Kasumi-1 (cell line): ENCODE results near the gene FLNC.

Experiments
- DNase-seq, 2 experiments: peaks; one replicate each; lab custom pipeline; 2025; lab: John Stamatoyannopoulos, UW

FLNC gene

GRCh38 chr7:128877756-128878120, 47.5 kb downstream of the FLNC start:
- DNase-seq = no peak

- no peak for DNase-seq
Observed at GRCh38 chr7:128878226-128879105, 48.3 kb downstream of the FLNC start.

DNA sequence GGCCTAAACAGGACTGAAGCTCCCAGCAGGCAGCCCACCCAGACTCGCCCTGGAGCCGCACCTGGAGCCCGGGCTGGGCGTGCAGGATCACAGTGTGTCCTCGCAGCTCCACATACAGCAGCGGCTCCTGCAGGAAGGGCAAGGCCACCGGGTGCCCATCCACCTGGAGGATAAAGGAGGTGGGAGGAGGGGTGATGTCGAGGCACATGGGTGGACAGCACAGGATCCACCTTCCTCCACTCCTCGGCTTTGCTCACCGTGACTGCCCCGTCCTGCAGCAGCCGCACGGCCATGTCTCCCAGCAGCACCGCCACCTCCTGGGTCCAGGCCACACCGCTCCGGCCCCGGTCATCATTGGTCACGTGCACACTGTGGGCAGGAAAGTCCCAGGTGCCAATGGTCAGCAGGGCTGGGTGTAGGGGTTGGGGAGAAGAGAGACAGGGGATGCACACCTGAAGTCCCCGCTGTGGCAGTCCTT, 49.3 kb downstream of the FLNC start:
- DNase-seq = no peak

GRCh38 chr7:128879939-128880746, 49.9 kb downstream of the FLNC start:
- DNase-seq = peak; percentile 31 to 58

DNA sequence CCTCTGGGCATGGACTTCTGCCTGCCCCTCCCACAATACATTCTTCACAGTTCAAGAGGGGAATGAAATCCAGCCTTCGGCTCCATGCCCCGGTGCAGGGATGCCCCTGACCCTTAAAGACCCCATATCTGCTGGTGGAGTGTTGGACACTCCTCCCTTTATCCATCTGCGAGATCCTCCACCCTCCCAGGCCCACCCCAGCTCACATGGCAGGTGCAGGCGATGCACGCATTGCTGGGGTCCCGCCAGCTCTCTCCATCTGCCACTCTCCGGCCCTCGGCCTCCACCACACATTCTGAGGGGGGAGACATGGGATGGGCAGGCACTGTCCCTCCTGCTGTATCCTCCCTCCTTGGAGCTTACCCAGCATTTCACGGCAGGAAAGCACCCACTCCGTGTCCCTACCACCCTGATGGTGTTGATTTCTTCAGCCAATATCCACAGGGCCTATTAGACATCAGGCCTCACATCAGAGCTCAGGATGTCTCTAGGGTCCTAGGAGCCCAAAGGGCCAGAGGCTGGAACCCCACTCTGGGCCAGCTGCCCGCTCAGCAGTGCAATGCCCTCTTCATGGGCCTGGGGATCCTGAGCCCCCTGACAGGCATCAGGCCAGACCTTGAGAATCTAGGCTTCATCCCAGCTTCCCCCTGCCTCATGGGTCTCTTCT, 50.7 kb downstream of the FLNC start:
- DNase-seq = no peak

GRCh38 chr7:128881458-128882125, 51.4 kb downstream of the FLNC start:
- no peak for DNase-seq

DNA sequence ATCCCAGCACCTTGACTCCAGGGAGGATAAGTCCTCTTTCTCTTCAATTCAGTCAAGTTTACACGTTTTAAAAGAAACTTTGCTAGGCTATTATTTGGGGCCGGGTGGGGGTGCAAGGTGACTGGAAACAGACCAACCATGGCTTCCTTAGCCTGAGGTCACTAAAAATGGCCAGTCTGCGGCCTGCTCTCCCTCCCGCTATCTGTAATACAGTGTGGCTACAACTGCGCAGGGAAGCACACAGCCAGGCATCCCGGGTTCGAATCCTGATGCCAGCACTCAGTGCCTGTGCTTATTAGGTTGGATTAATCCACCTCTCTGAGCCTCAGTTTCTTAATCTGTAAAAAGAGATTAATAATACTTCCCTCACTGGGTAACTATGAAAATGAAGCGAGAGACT, 51.9 kb downstream of the FLNC start:
- no peak for DNase-seq

GRCh38 chr7:128883622-128884448, 53.6 kb downstream of the FLNC start:
- DNase-seq = peak; percentile 74 to 78

- no peak for DNase-seq
Observed at GRCh38 chr7:128884561-128885369, 54.6 kb downstream of the FLNC start.

GRCh38 chr7:128885370-128886187, 55.4 kb downstream of the FLNC start:
- DNase-seq = no peak

GRCh38 chr7:128886391-128887168, 56.4 kb downstream of the FLNC start:
- no peak for DNase-seq

DNA sequence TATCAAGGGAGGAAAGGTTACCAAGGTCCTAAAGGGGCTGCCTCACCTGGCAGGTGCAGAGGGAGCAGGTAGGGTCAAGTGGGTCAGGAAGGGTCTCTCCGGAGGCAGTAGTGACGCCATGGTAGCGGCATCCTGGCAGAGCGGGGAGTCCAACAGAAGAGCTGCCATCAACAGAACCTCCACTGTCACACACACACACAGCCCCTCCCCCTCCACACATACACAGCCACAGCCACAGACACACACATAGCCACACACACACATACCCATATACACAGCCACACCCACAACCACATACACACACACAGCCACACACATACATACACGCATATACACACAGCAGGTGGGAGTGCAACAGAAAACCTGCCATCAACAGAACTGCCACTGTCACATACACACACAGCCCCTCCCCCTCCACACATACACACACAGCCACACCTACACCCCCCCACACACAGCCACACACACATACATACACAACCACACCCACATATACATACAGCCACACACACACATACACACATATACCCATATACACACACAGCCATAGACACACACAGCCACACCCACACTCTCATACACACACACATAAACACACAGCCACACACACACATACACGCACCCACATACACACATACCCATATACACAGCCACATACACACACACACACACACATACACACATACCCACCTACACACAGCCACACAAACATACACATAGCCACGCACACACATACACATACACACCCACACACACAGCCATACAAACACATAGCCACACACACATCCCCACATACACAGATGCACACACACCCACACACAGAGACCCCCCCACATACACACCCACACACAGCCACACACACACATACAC, 57.2 kb downstream of the FLNC start:
- DNase-seq = no peak

DNA sequence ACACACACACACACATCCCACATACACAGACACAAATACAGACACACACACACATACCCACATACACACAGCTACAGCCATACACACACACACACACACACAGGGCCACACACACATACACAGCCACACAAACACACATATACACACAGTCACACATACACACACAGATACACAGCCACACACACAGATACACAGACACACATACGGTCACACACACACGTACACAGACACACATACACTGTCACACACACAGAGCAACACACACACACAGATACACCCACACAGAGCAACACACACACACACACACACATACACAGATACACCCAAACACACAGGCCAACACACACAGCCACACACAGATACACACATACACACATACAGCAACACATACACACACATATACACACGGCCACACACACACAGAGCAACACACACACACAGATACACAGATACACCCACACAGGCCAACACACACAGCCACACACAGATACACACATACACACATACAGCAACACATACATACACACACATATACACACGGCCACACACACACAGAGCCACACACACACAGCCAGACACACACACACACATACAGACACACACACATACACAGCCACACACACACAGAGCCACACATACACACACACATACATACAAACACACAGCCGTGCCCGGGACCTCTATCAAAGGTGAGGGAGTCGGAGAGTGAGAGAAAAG, 58.0 kb downstream of the FLNC start:
- DNase-seq = no peak

- DNase-seq = no peak
Observed at GRCh38 chr7:128888756-128889095, 58.5 kb downstream of the FLNC start.

- no peak for DNase-seq
Observed at GRCh38 chr7:128889121-128889520, 58.9 kb downstream of the FLNC start.

- no peak for DNase-seq
Observed at GRCh38 chr7:128890306-128891109, 60.3 kb downstream of the FLNC start.
